ENCODE measurements around the gene PPFIBP2. TPM values are rescaled to one million over a fixed set of nuclear protein-coding genes. Genes with fewer than 3 reads are reported as not detected.

The PPFIBP2 gene
- total and polyA plus RNA-seq, 2 donors (not counting 1 experiment from before 2014, with no cell fraction given), result 22.3 to 175 TPM

GRCh38 chr11:7530013-7530640, 16.3 kb downstream of the PPFIBP2 start:
- peaks cover 0 to 4% of the 10 kb centered on the region in 2 experiments for H3K36me3 ChIP-seq (replicated peaks in 1 of 2; ENCODE audit: control extremely low read depth in 1 of 2, control insufficient read depth in 1 of 2, extremely low read depth in 1 of 2, insufficient read depth in 2 of 2, low read length in 1 of 2)
- TF ChIP-seq CTCF (IDR thresholded peaks at IDR 0.05) (no peak), EZH2 (IDR thresholded peaks at IDR 0.05; ENCODE audit: borderline replicate concordance, insufficient read depth, low read depth, low read length, poor library complexity, severe bottlenecking) (no peak)
- ATAC-seq (ENCODE audit: low read depth), result no peak
- Mint-ChIP-seq H3K9me3 (ENCODE audit: insufficient read depth) (no peaks in the 10 kb centered on the region), H3K27ac (peak overlapping the region; percentile 22), H3K4me1 (peaks cover 87% of the 10 kb centered on the region), H3K4me3 (no peak overlapping the region), H3K27me3 (no peaks in the 10 kb centered on the region)
- ChIA-PET POLR2A (no interaction called here), CTCF (interaction anchor here (1.0 to 1.3 kb wide), 2 partner anchors 10 to 34 kb away, joined by 4 read pairs; no protein-coding TSS in a partner anchor)
- no CpG with 5 or more reads among the region's 1 CpG for WGBS (ENCODE audit: insufficient coverage)
- no peak overlapping the region for H3K9ac ChIP-seq (ENCODE audit: low read length)
- intact Hi-C loops (cut with micrococcal nuclease), result no loop called here
- peaks cover 97% of the 10 kb centered on the region for H3K79me2 ChIP-seq (ENCODE audit: control insufficient read depth, insufficient read depth, low read length)
- no peak for DNase-seq
- no peak overlapping the region for H3K4me2 ChIP-seq (replicated peaks; ENCODE audit: low read depth, low read length, poor library complexity, severe bottlenecking)
- no peak overlapping the region for H3K27ac ChIP-seq (ENCODE audit: low read length in 2 of 2)
- peaks cover 26% of the 10 kb centered on the region for H4K20me1 ChIP-seq (ENCODE audit: control insufficient read depth, insufficient read depth, low read length, poor library complexity, severe bottlenecking)
- peaks cover 0 to 7% (median 0%) of the 10 kb centered on the region in 3 donors for H3K9me3 ChIP-seq (ENCODE audit: control extremely low read depth in 1 of 3, control insufficient read depth in 2 of 3, insufficient read depth in 1 of 3, low read length in 2 of 3)
- H2AFZ ChIP-seq (ENCODE audit: insufficient read depth, low read depth, low read length, poor library complexity, severe bottlenecking), result no peak overlapping the region
- H3K27me3 ChIP-seq (replicated peaks in 1 of 4; ENCODE audit: control extremely low read depth in 1 of 4, control insufficient read depth in 3 of 4, insufficient read depth in 4 of 4, low read length in 3 of 4), result no peaks in the 10 kb centered on the region
- peaks cover 39 to 61% of the 10 kb centered on the region in 2 donors for H3K4me1 ChIP-seq (ENCODE audit: control insufficient read depth in 2 of 2, insufficient read depth in 2 of 2, low read length in 2 of 2)
- H3K4me3 ChIP-seq (ENCODE audit: control extremely low read depth in 1 of 5, extremely low read depth in 1 of 5, insufficient read depth in 1 of 5, low read depth in 2 of 5, low read length in 4 of 5), result no peak overlapping the region

GRCh38 chr11:7531011-7531410, 17.2 kb downstream of the PPFIBP2 start:
- TF ChIP-seq CTCF (IDR thresholded peaks at IDR 0.05) (no peak), EZH2 (IDR thresholded peaks at IDR 0.05; ENCODE audit: borderline replicate concordance, insufficient read depth, low read depth, low read length, poor library complexity, severe bottlenecking) (no peak)
- peaks cover 40 to 63% of the 10 kb centered on the region in 2 donors for H3K4me1 ChIP-seq (ENCODE audit: control insufficient read depth in 2 of 2, insufficient read depth in 2 of 2, low read length in 2 of 2)
- peaks cover 97% of the 10 kb centered on the region for H3K79me2 ChIP-seq (ENCODE audit: control insufficient read depth, insufficient read depth, low read length)
- no peak overlapping the region for H3K4me3 ChIP-seq (ENCODE audit: control extremely low read depth in 1 of 5, extremely low read depth in 1 of 5, insufficient read depth in 1 of 5, low read depth in 2 of 5, low read length in 4 of 5)
- H3K4me2 ChIP-seq (replicated peaks; ENCODE audit: low read depth, low read length, poor library complexity, severe bottlenecking), result no peak overlapping the region
- CTCF ChIA-PET, result interaction anchor here (0.9 to 1.0 kb wide), 2 partner anchors 15 to 35 kb away, joined by 3 to 4 read pairs; no protein-coding TSS in a partner anchor
- POLR2A ChIA-PET, result interaction anchor here (2.0 kb wide), 1 partner anchor 10 kb away, joined by 6 read pairs; no protein-coding TSS in a partner anchor
- peaks cover 0 to 7% (median 0%) of the 10 kb centered on the region in 3 donors for H3K9me3 ChIP-seq (ENCODE audit: control extremely low read depth in 1 of 3, control insufficient read depth in 2 of 3, insufficient read depth in 1 of 3, low read length in 2 of 3)
- H2AFZ ChIP-seq (ENCODE audit: insufficient read depth, low read depth, low read length, poor library complexity, severe bottlenecking), result no peak overlapping the region
- Mint-ChIP-seq H3K4me1 (peaks cover 91% of the 10 kb centered on the region), H3K27me3 (no peaks in the 10 kb centered on the region), H3K4me3 (no peak overlapping the region), H3K27ac (no peak overlapping the region), H3K9me3 (ENCODE audit: insufficient read depth) (no peaks in the 10 kb centered on the region)
- peak; percentile 50 for DNase-seq
- H3K27ac ChIP-seq (ENCODE audit: low read length in 2 of 2), result no peak overlapping the region
- H3K36me3 ChIP-seq (replicated peaks in 1 of 2; ENCODE audit: control extremely low read depth in 1 of 2, control insufficient read depth in 1 of 2, extremely low read depth in 1 of 2, insufficient read depth in 2 of 2, low read length in 1 of 2), result peaks cover 0 to 4% of the 10 kb centered on the region in 2 experiments
- ATAC-seq (ENCODE audit: low read depth), result no peak
- no peaks in the 10 kb centered on the region for H3K27me3 ChIP-seq (replicated peaks in 1 of 4; ENCODE audit: control extremely low read depth in 1 of 4, control insufficient read depth in 3 of 4, insufficient read depth in 4 of 4, low read length in 3 of 4)
- intact Hi-C loops (cut with micrococcal nuclease), result loop anchor here (1.0 kb wide), 1 partner anchor 10 kb away; no protein-coding TSS in a partner anchor
- H4K20me1 ChIP-seq (ENCODE audit: control insufficient read depth, insufficient read depth, low read length, poor library complexity, severe bottlenecking), result peaks cover 35% of the 10 kb centered on the region
- H3K9ac ChIP-seq (ENCODE audit: low read length), result no peak overlapping the region

Measured in B cell (primary cell).